HG03066 (cell line): ENCODE data around the gene WNT8B.

Experiments used
- ATAC-seq: cut with Tn5 transposase; IDR thresholded peaks from one replicate; pipeline ENCODE4 v1.9.1; 2021; ENCODE audit warnings: low read depth; ENCODE audit not compliant: unreplicated experiment

Gene WNT8B

DNA sequence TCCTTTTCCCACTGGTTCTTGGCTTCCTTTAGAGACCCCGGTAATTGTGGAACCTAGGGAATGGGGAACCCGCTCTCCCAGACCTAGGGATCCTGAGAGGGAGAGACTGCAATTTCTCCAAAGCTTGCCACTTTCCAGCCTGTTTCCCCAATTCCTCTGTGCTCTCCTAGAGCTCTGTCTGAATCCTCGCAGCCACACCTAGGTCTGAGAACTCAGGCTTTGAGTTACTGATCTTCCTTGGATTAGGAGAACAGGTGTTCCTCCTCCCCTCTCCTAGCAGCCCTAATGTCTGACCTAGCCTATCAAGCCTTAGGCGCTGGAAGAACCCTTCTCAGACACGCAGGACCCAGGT lies 20.0 kb downstream of the WNT8B start:
- no peak for ATAC-seq

DNA sequence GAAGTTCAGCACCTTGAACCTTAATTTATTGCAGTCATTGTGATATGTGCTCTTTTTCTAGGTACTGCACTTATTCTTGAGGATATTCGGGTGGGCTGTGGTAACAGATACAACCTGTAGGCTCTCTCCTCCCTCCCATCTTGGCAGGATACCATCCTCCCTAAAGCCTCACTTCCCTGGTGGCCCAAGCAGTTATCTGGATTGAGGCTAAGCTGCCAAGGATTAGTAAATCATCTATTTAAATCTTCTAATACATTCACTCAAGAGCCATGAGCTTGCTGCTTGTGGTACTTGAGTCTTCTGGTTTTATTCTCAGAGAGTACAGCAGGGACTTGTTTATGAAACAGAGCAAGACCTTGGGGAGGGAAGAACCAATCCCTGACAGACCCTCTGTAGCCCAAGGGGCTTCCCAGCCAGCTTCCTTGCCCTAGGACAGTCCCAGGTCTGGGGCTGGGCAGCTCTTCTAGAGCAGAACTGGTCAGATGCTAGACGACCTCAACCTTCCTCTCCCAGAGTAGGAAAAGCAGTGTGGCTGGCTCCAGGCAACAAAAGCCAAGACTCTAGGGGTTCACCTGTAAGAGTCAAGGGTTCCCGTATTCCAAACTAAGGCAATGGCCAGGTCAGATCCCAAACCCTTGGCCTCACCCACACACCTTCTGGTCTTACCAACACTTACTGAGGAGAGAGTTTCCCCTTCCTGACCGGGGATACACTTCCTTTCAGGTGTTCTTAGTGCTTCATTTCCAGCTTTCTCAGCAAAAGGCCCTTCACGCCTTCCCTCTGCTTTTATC lies 21.3 kb downstream of the WNT8B start:
- no peak for ATAC-seq

DNA sequence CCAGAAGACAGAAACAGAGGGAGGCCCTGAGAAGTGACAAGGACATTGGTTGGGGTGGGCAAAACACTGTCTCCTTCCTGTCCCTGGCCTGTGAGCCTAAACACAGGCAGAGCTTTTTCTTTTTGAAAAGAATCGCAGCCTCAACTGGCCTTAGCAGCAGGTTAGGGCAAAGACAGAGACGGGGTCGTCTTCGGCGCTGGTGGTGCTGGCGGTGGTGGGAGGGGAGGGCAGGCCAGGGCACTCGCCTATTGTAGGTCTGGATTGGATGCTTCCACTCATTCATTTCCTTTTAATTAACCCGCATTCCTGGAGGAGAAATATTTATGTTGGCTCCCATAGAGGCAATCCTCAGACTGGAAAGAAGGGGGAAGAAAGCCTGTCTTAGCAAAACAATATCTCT lies 22.6 kb downstream of the WNT8B start:
- no peak for ATAC-seq

- no peak for ATAC-seq
These were observed 23.1 kb downstream of the WNT8B start for GRCh38 chr10:100485801-100486495.

DNA sequence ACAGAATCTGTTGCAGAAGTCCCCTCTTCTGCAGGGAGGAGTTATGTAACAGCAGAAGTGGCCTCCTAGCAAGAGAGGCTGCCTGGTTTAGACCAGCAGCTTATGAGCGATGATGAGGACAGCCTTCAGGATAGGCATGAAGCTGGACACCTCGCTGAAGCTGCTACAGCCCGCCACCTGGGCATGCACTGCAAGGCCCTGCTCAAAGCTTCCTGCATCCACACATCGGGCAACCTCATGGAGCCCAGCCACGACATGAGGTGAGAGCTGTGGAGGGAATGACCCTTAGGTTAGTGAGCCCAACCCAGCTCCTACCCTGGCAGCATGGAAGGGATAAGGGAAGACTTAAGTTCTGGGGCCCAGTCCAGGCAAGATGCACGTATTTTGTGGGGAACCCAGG lies 24.7 kb downstream of the WNT8B start:
- ATAC-seq: no peak

DNA sequence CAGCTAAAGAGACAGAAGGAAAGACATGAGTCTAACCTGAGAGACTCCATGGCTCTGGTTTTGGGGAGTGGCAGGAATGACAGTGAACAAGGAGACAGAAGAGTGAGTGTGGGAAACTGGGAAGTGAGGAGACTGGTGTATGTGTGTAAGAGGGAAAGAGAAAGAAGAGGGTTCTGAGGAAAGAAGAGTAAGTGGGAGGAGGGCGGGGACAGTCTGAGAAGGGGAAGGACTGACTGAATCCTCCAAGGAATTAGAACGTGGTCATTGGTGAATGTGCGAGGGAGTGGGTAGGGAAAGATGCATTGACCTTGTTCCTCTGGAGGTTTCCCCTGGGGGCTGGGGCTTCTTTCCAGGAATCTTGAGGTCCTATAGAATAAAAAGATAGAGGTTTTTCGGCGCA lies 26.6 kb downstream of the WNT8B start:
- no peak for ATAC-seq

DNA sequence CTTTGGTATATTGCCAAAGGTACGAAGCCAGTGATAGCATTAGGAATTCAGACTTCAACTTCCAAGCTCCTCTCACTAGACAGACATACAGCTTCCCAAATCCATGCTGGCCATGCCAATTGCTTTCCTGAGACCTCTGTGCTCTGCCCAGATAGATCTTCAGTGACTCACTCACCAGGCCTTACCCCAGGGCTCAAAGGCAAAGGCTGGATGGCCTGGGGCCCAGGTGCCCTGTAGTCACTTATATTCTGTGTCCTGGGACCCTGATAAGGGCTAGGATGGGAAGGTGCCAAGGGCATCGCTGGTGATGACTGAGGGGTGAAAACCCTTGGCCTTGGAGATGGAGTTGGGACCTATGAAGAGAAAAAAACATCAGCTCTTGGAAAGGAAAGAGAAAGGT lies 27.7 kb downstream of the WNT8B start:
- ATAC-seq: no peak

- ATAC-seq: no peak
These were observed 33.8 kb downstream of the WNT8B start for GRCh38 chr10:100496567-100496966.

- ATAC-seq: no peak
These were observed 35.2 kb downstream of the WNT8B start for GRCh38 chr10:100498059-100498458.

GRCh38 chr10:100501423-100501822 lies 38.6 kb downstream of the WNT8B start:
- no peak for ATAC-seq

- ATAC-seq: no peak
These were observed 40.2 kb downstream of the WNT8B start for GRCh38 chr10:100502926-100503494.

GRCh38 chr10:100504096-100504495 lies 41.3 kb downstream of the WNT8B start:
- no peak for ATAC-seq

DNA sequence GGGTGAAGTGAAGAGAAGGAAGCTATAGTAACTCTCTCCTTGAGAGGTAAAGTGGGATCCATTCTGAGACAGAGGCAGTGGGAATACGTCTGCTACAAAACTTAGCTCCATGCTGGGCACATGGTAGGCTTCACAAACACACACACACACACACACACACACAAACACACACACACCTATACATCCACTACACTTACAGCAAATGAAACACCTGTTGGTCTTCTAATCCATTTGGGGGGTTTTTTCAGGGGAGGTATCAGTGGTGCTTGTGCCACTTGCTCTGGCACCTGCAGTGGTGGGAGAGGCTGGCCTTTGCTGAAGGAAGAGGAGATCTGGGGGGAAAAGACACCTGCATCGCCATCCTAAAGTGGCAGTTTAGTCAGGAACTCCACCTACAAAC lies 42.4 kb downstream of the WNT8B start:
- no peak for ATAC-seq

DNA sequence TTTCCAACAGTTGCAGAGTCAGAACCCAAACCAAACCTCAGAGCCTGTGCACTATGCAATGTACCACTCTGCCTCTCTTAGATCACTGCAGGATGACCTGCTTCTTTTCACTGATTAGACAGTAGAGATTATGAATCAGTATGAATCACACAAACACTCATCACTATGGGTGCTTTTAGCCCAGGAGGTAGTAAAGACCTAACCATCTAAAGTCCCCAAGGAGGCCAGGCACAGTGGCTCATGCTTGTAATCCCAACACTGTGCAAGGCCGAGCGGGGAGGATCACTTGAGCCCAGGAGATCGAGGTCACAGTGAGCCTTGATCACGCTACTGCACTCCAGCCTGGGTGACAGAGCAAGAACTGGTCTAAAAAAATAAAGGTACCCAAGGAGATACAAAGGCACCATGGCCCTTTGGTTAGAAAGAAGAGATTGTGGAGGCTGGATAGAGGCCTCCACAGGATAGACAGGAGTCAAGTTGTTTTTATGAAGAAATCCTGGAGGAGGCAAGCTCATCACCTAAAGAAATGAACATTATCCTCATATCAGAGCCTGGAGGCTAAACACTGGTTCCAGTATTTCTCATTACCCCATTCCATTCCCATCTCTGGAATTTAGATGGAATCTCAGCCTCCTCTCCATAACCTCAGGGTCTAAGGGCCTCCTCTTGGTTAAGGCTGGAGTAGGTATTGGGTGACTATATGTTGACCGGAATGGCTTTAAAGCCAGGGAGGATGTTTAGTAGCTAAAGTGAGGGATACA lies 44.0 kb downstream of the WNT8B start:
- no peak for ATAC-seq

DNA sequence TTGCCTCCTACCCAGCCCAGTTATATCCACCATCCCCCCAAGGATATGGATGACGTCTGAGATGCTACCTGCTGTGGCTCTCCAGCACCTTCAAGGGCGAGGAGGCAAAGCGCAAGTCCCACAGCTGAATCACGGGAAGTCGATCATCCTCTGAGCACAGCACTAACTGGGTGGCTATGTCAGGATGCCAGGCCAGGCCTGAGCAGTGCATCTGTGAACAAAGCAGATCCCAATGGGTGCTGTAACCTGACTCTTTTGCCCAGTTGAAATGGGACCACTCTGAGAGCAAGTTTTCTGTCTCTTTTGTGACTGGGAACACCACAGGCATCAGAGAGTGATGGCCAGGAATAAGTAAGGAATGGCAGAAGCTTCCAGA lies 44.5 kb downstream of the WNT8B start:
- ATAC-seq: no peak

- ATAC-seq: no peak
These were observed 45.5 kb downstream of the WNT8B start for GRCh38 chr10:100508266-100508665.

- ATAC-seq: no peak
These were observed 45.9 kb downstream of the WNT8B start for GRCh38 chr10:100508691-100509150.

DNA sequence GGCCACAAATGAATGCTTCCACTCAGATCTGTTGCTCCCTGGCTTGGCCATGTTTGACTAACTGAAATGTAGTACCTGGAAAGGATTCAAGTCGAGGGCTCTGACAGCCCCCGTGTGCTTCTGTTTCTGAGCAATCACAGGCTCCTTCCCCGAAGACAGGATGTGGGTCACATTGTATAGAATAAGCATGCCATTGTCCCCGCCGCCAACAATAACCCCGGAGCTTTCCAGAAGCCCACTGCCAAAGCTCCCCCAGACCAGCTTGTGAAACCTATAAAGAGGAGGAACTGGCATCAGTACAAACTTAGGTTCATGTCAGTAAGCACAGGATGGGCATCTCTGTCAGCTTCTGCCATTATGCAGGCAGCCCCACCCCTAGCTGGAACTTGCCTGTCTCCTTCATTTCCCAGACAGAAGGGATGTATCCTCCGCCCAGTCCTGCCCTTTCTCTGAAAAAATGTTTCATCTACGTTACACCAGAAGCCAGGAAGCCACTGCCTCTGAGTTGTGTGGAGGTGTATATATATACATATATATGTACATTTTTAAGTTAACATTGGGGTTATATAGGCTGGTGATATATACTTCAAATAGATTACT lies 46.5 kb downstream of the WNT8B start:
- ATAC-seq: no peak

DNA sequence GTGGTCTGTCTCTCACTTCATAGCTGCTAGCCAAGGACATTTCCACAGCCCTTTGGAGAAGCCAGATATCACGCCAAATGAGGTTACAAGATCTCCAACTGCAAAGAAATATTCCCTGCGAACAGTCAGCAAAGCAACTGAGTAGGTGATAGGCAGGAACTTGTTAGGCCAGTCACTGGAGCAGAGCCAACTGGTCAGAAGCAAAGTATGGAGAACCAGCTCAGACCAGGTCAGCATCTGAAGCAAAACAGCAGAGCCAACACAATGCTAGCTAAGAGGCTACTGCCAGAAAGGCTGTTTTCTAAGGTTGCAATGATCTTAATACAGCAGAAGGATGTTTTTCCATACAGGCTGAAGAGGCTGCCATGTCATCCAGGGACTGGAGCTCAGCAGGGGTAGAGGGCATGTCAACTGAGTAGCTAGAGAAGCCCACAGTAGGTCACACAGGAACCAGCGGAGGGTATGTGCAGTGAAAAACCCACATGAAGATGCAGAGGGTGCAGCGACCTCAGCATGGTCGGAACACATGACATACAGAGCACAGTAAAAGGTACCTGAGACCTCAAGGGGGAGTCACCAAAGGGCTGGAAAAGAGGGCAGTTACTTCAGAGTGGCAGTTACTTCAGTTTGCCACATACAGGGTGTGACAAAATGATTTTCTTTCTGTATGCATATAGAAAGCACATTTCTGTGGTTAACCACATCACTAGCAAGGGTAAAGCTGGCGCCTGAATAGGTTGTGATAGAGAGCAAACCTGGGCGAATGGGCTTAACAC lies 47.9 kb downstream of the WNT8B start:
- ATAC-seq: no peak

GRCh38 chr10:100515612-100516011 lies 52.8 kb downstream of the WNT8B start:
- ATAC-seq: no peak
